ENCODE data around the gene OR6C68.
"Not testable (repeated sequence)": the region's sequence is repeated elsewhere in the genome, so short reads cannot be mapped to it uniquely, and the experiment has no call there.

Gene OR6C68

GRCh38 chr12:55469291-55469690, 22.9 kb upstream of the OR6C68 start:
- no peak for TF ChIP-seq CTCF (IDR thresholded peaks at IDR 0.05; ENCODE audit: extremely low read depth, insufficient read depth, missing control alignments)
- DNase-seq (ENCODE audit: low spot score) = no peak
- in situ Hi-C loops (cut with MboI; ENCODE audit: low pct_unique_long_range_greater_than_20kb, low sequenced_read_pairs, unreplicated experiment) = no loop called here

- in situ Hi-C loops (cut with MboI; ENCODE audit: low pct_unique_long_range_greater_than_20kb, low sequenced_read_pairs, unreplicated experiment) = no loop called here
- DNase-seq (ENCODE audit: low spot score) = no peak
- TF ChIP-seq CTCF (IDR thresholded peaks at IDR 0.05; ENCODE audit: extremely low read depth, insufficient read depth, missing control alignments) = no peak
Observed at GRCh38 chr12:55470088-55470829, 21.9 kb upstream of the OR6C68 start, which contains the start of gene OR6C70. TSS of gene OR6C70 (minus strand) at chr12:55470138. CDS start at chr12:55470138, 0 bp downstream.

- in situ Hi-C loops (cut with MboI; ENCODE audit: low pct_unique_long_range_greater_than_20kb, low sequenced_read_pairs, unreplicated experiment) = no loop called here
- no peak for TF ChIP-seq CTCF (IDR thresholded peaks at IDR 0.05; ENCODE audit: extremely low read depth, insufficient read depth, missing control alignments)
- DNase-seq (ENCODE audit: low spot score) = no peak
Observed at GRCh38 chr12:55472264-55472663, 19.9 kb upstream of the OR6C68 start.

- DNase-seq (ENCODE audit: low spot score); in situ Hi-C loops (cut with MboI; ENCODE audit: low pct_unique_long_range_greater_than_20kb, low sequenced_read_pairs, unreplicated experiment): not testable (repeated sequence)
Observed at GRCh38 chr12:55479136-55479535, 13.0 kb upstream of the OR6C68 start.

- in situ Hi-C loops (cut with MboI; ENCODE audit: low pct_unique_long_range_greater_than_20kb, low sequenced_read_pairs, unreplicated experiment); DNase-seq (ENCODE audit: low spot score): not testable (repeated sequence)
Observed at GRCh38 chr12:55484284-55484683, 7.9 kb upstream of the OR6C68 start.

GRCh38 chr12:55495490-55495889, 3.3 kb downstream of the OR6C68 start:
- DNase-seq (ENCODE audit: low spot score) = no peak
- no peak for TF ChIP-seq CTCF (IDR thresholded peaks at IDR 0.05; ENCODE audit: extremely low read depth, insufficient read depth, missing control alignments)
- in situ Hi-C loops (cut with MboI; ENCODE audit: low pct_unique_long_range_greater_than_20kb, low sequenced_read_pairs, unreplicated experiment) = no loop called here

GRCh38 chr12:55499231-55499630, 7.1 kb downstream of the OR6C68 start:
- DNase-seq (ENCODE audit: low spot score) = no peak
- TF ChIP-seq CTCF (IDR thresholded peaks at IDR 0.05; ENCODE audit: extremely low read depth, insufficient read depth, missing control alignments) = no peak
- in situ Hi-C loops (cut with MboI; ENCODE audit: low pct_unique_long_range_greater_than_20kb, low sequenced_read_pairs, unreplicated experiment) = no loop called here
